ENCODE results near the gene NMNAT1.
"Not testable (repeated sequence)": the region's sequence is repeated elsewhere in the genome, so short reads cannot be mapped to it uniquely, and the experiment has no call there.

The NMNAT1 gene

DNA sequence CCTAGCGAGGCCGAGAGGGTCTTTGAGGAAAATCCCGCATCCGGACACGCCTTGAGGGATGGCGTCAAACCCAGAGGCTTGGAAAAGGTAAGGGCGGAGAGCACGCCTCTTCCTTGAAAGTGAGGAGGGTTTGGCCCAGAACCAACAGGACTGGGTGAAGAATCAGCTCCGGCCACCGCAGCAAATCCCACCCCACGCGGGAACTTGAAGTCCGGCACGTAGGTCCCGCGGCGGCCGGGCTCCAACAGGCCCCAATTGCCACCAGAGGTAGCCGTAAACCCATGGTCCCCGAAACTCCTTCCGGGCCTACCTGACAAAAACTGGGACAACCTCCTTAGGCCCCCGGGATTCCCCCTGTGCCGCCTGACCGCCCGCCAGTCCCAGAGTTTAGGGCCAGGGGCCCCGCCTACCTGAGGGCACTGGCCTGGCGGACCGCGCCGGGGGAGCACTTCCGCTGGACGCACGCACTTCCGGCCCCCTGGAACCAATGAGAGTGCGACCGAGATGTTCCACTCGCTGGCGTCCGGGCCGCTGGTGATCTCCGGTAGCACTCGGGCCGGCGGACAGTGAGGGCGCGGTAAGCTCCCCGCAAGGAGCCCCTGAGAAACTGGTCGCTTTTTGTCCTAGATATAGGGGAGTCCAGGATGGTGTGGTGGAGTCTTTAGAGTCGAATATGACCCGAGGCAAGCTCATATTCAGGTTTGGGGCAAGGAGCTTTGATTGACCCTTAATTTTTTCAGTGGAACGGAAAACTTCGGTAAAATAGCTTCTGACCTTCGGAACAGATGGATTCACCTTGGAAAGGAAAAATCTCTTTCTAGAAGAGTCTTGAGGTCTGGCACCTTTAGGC is at the start of gene NMNAT1, which contains the start of gene LZIC:
NMNAT1 (plus strand) TSS at position 537 of the 850 bp plus-strand sequence. CDS start 28,599 bp downstream, outside the sequence.
LZIC (minus strand) TSS at position 453 of the 850 bp plus-strand sequence. CDS start 6,772 bp downstream, outside the sequence.
- DNase-seq (ENCODE audit: low read depth), result peak; percentile 85

- DNase-seq (ENCODE audit: low read depth), result no peak
Observed at GRCh38 chr1:9894115-9894514, 49.2 kb upstream of the NMNAT1 start.

DNA sequence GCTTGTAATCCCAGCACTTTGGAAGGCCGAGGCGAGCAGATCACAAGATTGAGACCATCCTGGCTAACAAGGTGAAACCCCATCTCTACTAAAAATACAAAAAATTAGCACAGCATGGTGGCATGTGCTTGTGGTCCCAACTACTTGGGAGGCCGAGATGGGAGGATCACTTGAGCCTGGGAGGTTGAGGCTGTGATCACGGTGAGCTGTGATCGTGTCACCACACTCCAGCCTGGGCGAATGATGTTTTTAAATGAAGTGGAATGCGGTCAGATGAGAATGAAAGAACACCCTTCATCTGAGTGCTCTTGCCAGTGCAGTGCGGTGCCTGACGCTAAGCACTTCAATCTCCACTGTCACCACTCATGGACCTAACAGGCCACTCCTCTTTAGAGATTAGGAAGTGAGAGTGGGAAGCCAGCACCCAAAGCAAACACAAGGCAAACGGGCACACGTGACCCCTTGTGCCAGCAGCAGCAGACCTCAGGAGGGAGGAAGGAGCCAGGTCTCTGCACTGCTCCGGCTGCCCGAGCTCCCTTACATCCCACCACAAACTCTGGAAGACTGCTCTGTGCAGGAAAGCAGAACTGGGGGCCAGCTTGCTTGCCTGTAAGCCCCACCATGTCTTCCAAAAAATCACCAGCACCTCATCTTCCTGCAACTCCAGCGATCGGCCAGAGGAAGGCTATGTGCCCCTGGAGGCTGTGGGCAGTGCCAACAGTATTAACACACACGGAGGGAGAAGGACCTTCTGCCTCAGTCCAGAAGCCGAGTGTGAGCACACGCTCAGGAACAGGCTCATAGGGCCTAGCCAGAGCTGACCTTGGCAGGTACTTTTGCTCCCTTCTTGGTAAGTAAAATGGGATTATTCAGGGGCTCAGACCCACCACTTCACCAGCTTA is 42.9 kb upstream of the NMNAT1 start:
- DNase-seq (ENCODE audit: low read depth), result no peak

GRCh38 chr1:9901148-9902059 is 41.9 kb upstream of the NMNAT1 start:
- no peak for DNase-seq (ENCODE audit: low read depth)

- no peak for DNase-seq (ENCODE audit: low read depth)
Observed at GRCh38 chr1:9902060-9902452, 41.2 kb upstream of the NMNAT1 start.

GRCh38 chr1:9903801-9904527 is 39.3 kb upstream of the NMNAT1 start:
- DNase-seq (ENCODE audit: low read depth), result no peak

DNA sequence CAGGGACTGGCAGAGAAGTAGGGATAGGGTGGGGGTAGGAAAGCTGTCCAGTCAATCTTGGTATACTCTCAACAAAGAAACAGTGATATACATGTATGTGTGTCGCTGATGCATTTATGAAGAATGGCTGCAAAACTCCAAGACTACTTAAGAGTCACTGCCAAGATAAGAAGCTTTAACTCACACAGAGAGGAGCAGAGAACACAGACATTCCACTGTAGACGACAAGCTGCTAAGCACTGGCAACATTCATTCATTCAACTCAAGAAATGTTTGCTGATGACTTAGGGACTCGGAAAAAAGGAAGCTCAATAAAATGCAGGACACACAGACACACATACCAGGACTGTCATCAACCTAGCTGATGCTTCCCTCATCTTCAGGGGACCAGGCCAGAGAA is 38.7 kb upstream of the NMNAT1 start:
- no peak for DNase-seq (ENCODE audit: low read depth)

DNA sequence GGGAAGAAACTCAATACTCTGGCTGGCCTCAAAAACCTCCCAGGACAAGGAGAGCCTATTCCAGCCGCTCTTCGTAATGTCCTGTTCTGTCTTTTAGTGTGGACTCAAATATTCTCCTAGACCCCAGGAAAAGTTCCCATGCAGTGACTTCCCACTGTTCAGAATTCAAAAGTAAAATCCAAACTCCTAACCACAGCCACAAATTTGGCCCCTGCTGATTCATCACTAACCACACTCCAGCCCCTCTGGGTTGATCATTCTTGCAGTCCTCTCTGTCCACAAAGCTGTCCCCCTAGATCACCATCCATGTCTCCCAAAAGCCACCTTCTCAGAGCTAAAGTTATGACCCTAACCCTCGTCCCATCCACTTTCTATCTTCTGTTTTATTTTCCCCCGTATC is 38.3 kb upstream of the NMNAT1 start:
- no peak for DNase-seq (ENCODE audit: low read depth)

DNA sequence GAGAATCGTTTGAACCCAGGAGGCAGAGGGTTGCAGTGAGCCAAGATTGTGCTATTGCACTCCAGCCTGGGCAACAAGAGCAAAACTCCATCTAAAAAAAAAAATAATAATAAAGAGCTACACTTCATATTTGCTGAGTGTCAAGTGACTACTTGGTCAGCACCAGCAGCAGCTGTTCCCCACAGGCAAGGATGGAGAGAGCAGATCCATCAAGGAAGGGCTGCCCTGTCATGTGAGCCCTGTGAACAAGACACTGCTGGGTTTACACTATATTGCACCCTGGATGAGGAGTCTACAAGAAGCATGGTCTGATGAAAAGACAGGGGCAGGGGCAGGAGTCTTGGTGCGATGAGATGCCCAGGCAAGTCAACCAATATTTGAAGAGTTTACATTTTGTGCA is 36.8 kb upstream of the NMNAT1 start:
- no peak for DNase-seq (ENCODE audit: low read depth)

DNA sequence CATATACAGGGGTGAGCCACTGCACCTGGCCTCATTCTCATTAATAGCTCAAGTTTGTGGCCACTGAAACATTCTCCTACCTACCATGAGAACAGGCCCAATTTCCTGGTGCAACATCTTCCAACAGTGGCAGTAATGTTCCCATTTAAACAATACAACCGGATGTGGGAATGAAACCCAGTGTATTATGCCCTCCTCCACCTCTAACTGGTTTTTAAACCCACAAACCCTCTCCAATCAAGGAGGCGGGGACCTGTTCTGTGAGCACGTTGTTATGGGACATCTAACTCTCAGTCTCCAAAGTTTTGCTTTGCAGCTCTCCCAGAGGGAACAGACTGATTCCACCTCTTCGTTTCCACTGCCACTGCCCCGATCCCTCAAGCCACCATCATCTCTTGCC is 35.8 kb upstream of the NMNAT1 start:
- DNase-seq (ENCODE audit: low read depth), result no peak

GRCh38 chr1:9908871-9909233 is 34.4 kb upstream of the NMNAT1 start:
- no peak for DNase-seq (ENCODE audit: low read depth)

DNA sequence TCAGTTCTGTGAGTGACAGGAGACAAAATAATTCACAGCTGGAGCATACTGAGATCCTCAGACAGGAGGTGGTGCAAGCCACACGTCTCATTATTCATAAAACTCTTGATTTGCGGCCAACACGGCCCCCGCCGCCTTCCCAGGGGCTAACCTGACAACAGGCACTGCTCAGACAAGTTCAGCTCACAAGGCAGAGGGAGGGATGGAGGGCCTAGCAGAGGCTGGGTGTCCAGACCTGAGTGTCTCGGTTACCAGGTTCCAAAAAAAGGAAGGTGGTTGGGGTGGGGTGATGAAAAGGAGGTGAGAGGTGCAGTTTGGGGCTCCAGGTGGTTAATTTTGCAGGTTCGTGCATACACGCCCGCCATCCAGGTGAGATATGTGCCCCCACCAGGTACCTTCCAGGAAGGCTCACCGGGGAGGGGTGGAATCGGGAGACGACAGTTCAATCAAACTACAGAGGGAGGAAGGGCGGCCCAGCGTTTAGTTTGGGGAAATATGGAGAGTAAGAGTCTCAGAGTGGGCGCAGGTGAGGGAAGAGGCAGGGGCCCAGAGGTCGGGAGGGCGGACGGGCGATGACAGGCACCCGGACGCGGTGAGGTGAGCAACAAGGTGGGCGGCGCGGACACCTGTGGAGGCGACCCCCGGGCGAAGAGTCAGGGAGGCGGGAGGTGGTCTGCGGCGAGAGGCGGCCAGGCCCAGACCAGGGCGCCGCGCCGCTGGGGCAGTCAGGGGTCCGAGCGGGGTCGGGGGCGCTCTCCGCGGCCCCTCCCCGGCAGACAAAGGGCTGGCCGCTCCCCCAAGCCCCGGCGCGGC is 33.8 kb upstream of the NMNAT1 start:
- DNase-seq (ENCODE audit: low read depth), result peak; percentile 20

- DNase-seq (ENCODE audit: low read depth), result no peak
Observed at GRCh38 chr1:9910076-9910422, 33.2 kb upstream of the NMNAT1 start, which contains the start of gene CTNNBIP1. TSS of gene CTNNBIP1 (minus strand) at chr1:9910269. CDS start at chr1:9872064, 38,205 bp downstream.

GRCh38 chr1:9910423-9911178 is 32.7 kb upstream of the NMNAT1 start:
- DNase-seq (ENCODE audit: low read depth), result peak; percentile 100

GRCh38 chr1:9912264-9912936 is 30.9 kb upstream of the NMNAT1 start:
- no peak for DNase-seq (ENCODE audit: low read depth)

DNA sequence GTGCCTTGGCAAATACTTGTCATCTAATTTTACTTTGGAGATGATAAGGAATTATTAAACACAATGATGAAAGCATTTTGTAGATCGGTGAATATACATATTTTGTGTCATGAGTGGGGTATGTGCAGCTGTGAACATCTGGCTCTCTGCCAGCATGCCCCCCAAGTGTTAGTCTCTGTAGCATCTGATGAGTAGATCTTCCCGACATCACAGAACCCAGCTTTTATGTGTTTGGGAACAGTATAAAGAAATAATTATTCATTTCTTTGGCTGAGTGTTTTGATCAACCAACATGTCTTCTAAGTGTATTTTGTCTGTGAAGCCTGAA is 28.7 kb upstream of the NMNAT1 start:
- no peak for DNase-seq (ENCODE audit: low read depth)

- DNase-seq (ENCODE audit: low read depth), result no peak
Observed at GRCh38 chr1:9916452-9916851, 26.8 kb upstream of the NMNAT1 start.

DNA sequence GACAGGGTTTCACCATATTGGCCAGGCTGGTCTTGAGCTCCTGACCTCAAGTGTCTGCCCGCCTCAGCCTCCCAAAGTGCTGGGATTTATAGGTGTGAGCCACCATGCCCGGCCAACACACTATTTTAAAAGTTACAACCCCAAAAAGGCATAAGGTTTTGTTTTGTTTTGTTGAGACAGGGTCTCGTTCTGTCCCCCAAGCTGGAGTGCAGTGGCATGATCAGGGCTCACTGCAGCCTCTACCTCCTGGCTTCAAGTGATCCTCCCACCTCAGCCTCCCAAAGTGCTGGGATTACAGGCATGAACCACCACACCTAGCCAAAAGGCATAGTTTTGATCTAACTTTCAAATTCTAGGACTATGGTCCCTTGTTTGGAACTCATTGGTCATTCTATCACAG is 25.8 kb upstream of the NMNAT1 start:
- DNase-seq (ENCODE audit: low read depth), result not testable (repeated sequence)

GRCh38 chr1:9917901-9918300 is 25.4 kb upstream of the NMNAT1 start:
- no peak for DNase-seq (ENCODE audit: low read depth)
